ENCODE results near the gene CCDC185.

DNA sequence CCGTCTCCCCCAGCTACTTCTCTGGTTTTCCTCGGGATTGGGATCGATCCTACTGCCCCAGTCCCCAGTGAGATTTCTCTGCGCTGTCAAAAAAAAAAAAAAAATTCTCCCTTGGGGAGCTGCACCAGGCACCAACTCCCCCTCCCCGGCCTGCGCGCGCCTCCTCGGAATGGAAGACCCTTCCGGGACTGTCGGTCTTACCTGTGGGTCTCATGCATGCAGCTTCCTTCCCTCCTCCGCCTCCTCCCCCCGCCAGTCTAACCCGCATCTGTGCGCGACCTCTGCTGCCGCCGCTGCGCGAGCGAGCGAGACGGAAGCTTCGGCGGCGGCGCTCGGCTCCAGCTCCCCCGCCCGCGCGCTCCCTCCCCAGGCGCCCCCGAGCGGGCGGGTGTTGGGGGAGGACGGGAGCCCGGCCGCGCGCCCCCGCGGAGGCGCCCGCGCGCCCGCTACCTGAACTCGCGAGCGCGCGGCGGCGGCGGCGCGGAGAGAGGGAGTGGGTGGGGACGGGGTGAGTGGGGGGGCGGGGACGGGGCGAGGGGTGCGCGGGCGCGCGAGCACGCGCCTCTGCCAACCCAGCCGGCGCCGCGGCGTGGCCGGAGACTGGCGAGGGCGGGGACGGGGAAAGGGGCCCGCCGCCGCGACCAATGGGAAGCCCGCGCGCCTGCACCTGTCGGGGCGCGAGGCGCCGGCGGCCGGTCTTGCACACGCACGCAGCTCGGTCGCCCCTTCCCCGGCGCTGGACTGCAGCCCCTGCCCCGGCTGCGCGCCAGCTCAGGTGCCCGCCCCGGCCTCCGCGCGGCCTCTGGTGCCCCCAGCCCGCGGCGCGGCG is 29.1 kb upstream of the CCDC185 start, which contains the start of gene SUSD4:
- no peak for TF ChIP-seq RFX5 (IDR thresholded peaks at IDR 0.05; ENCODE audit: low read depth, low read length)
- no peak for TF ChIP-seq EP300 (IDR thresholded peaks at IDR 0.05; ENCODE audit: borderline replicate concordance in 1 of 2, control insufficient read depth in 1 of 2, low read depth in 2 of 2, low read length in 2 of 2)
- TF ChIP-seq TBL1XR1 (IDR thresholded peaks at IDR 0.05; ENCODE audit: low read depth, low read length): no peak
- TF ChIP-seq MYC (IDR thresholded peaks at IDR 0.05; ENCODE audit: insufficient read depth, insufficient read length, insufficient replicate concordance, low read length, severe bottlenecking): no peak
- TF ChIP-seq, protein P1, sequence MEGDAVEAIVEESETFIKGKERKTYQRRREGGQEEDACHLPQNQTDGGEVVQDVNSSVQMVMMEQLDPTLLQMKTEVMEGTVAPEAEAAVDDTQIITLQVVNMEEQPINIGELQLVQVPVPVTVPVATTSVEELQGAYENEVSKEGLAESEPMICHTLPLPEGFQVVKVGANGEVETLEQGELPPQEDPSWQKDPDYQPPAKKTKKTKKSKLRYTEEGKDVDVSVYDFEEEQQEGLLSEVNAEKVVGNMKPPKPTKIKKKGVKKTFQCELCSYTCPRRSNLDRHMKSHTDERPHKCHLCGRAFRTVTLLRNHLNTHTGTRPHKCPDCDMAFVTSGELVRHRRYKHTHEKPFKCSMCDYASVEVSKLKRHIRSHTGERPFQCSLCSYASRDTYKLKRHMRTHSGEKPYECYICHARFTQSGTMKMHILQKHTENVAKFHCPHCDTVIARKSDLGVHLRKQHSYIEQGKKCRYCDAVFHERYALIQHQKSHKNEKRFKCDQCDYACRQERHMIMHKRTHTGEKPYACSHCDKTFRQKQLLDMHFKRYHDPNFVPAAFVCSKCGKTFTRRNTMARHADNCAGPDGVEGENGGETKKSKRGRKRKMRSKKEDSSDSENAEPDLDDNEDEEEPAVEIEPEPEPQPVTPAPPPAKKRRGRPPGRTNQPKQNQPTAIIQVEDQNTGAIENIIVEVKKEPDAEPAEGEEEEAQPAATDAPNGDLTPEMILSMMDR (IDR thresholded peaks at IDR 0.05 in 2 of 3, conservative IDR thresholded peaks at IDR 0.05 in 1 of 3; ENCODE audit: control insufficient read depth in 2 of 3, extremely low read depth in 1 of 3, insufficient read depth in 1 of 3, low read depth in 3 of 3, low read length in 3 of 3): no peak; a peak in 1 of 6 replicates
- no peak for TF ChIP-seq IKZF1 (conservative IDR thresholded peaks at IDR 0.05)
- TF ChIP-seq NFXL1 (IDR thresholded peaks at IDR 0.05; ENCODE audit: borderline replicate concordance): no peak
- no peak for TF ChIP-seq POLR2AphosphoS5 (IDR thresholded peaks at IDR 0.05; ENCODE audit: low read length)
- TF ChIP-seq, protein P2, sequence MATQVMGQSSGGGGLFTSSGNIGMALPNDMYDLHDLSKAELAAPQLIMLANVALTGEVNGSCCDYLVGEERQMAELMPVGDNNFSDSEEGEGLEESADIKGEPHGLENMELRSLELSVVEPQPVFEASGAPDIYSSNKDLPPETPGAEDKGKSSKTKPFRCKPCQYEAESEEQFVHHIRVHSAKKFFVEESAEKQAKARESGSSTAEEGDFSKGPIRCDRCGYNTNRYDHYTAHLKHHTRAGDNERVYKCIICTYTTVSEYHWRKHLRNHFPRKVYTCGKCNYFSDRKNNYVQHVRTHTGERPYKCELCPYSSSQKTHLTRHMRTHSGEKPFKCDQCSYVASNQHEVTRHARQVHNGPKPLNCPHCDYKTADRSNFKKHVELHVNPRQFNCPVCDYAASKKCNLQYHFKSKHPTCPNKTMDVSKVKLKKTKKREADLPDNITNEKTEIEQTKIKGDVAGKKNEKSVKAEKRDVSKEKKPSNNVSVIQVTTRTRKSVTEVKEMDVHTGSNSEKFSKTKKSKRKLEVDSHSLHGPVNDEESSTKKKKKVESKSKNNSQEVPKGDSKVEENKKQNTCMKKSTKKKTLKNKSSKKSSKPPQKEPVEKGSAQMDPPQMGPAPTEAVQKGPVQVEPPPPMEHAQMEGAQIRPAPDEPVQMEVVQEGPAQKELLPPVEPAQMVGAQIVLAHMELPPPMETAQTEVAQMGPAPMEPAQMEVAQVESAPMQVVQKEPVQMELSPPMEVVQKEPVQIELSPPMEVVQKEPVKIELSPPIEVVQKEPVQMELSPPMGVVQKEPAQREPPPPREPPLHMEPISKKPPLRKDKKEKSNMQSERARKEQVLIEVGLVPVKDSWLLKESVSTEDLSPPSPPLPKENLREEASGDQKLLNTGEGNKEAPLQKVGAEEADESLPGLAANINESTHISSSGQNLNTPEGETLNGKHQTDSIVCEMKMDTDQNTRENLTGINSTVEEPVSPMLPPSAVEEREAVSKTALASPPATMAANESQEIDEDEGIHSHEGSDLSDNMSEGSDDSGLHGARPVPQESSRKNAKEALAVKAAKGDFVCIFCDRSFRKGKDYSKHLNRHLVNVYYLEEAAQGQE (IDR thresholded peaks at IDR 0.05; ENCODE audit: low read depth, low read length): no peak
- TF ChIP-seq, protein P3, sequence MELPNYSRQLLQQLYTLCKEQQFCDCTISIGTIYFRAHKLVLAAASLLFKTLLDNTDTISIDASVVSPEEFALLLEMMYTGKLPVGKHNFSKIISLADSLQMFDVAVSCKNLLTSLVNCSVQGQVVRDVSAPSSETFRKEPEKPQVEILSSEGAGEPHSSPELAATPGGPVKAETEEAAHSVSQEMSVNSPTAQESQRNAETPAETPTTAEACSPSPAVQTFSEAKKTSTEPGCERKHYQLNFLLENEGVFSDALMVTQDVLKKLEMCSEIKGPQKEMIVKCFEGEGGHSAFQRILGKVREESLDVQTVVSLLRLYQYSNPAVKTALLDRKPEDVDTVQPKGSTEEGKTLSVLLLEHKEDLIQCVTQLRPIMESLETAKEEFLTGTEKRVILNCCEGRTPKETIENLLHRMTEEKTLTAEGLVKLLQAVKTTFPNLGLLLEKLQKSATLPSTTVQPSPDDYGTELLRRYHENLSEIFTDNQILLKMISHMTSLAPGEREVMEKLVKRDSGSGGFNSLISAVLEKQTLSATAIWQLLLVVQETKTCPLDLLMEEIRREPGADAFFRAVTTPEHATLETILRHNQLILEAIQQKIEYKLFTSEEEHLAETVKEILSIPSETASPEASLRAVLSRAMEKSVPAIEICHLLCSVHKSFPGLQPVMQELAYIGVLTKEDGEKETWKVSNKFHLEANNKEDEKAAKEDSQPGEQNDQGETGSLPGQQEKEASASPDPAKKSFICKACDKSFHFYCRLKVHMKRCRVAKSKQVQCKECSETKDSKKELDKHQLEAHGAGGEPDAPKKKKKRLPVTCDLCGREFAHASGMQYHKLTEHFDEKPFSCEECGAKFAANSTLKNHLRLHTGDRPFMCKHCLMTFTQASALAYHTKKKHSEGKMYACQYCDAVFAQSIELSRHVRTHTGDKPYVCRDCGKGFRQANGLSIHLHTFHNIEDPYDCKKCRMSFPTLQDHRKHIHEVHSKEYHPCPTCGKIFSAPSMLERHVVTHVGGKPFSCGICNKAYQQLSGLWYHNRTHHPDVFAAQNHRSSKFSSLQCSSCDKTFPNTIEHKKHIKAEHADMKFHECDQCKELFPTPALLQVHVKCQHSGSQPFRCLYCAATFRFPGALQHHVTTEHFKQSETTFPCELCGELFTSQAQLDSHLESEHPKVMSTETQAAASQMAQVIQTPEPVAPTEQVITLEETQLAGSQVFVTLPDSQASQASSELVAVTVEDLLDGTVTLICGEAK (IDR thresholded peaks at IDR 0.05; ENCODE audit: borderline replicate concordance): no peak
- TF ChIP-seq ZNF217 (IDR thresholded peaks at IDR 0.05): no peak
- no peak for TF ChIP-seq CEBPB (IDR thresholded peaks at IDR 0.05; ENCODE audit: borderline replicate concordance in 1 of 2, low read depth in 2 of 2, low read length in 2 of 2)
